Activated CD4-positive, CD25-positive, alpha-beta regulatory T cell treated with anti-CD3 and anti-CD28 coated beads, Interleukin-2, amount 50 U/mL, for 16 hours (primary cell): ENCODE results near the gene RPL27.
"Not testable (repeated sequence)": the region's sequence is repeated elsewhere in the genome, so short reads cannot be mapped to it uniquely, and the experiment has no call there.

Experiments used
- DNase-seq: peaks from one replicate; pipeline ENCODE4 v3.0.0-alpha.2; 2020; ENCODE audit warnings: low read depth, low spot score

The RPL27 gene

GRCh38 chr17:42997984-42998938, at the start of gene RPL27:
RPL27 (plus strand) TSS chr17:42998419; CDS start chr17:42998751, 332 bp downstream.
- DNase-seq: peak; percentile 96

DNA sequence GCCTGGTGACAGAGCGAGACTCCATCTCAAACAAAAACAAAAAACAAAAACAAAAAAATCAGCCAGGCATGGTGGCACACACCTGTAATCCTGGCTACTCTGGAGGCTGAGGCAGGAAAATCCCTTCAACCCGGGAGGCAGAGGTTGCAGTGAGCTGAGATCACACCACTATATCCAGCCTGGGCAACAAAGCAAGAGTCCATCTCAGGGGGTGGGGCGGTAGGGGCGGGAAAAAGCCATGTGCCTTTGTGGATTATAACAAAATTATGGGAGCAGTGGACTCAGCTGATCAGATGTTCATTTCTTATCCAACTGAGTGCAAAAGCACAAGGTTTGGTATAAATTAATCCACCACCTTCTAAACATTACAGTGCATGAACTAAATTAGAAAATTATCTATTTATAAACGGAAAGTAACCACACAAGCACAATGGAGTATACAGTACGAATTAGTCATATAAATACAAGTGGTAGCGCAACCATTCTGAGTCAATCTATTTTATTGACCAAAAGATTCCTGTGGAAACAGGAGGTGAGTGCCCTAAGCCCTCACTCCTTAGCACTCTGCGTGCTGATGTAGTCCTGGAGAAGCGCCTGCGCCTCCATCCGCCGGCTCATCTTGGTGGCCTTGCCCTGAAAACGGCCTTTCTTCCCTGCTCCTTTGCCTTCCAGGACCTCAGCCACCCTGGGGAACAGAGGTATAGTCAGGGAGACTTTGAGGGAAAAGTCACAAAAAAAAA, 48.0 kb upstream of the RPL27 start:
- DNase-seq: no peak

GRCh38 chr17:42953669-42954068, 44.5 kb upstream of the RPL27 start:
- DNase-seq: no peak

- DNase-seq: peak; percentile 85
These were observed 33.9 kb upstream of the RPL27 start, which contains the start of gene AARSD1 for GRCh38 chr17:42964161-42964932. AARSD1 (minus strand) TSS chr17:42964454; CDS start chr17:42964440, 14 bp downstream.

GRCh38 chr17:42967925-42968324, 30.3 kb upstream of the RPL27 start:
- DNase-seq: no peak

- DNase-seq: no peak
These were observed 29.1 kb upstream of the RPL27 start for GRCh38 chr17:42969001-42969581.

DNA sequence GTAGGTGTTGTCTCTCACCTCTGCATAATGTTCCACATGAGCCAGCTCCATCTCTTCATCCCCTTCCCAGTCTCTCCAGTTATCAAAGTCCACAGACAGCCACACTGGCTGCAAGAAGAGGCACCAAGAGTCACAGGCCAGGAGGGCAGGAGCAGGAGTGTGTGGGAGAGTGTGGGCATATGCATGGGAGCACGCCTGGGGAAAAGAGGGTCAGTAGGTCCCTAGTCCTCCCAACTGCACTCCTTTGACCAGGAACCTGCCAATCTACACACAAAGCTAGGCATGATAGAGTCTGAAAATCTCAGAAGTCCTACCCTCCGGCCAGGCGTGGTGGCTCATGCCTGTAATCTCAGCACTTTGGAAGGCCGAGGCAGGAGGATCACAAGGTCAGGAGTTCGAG, 26.6 kb upstream of the RPL27 start:
- DNase-seq: no peak

DNA sequence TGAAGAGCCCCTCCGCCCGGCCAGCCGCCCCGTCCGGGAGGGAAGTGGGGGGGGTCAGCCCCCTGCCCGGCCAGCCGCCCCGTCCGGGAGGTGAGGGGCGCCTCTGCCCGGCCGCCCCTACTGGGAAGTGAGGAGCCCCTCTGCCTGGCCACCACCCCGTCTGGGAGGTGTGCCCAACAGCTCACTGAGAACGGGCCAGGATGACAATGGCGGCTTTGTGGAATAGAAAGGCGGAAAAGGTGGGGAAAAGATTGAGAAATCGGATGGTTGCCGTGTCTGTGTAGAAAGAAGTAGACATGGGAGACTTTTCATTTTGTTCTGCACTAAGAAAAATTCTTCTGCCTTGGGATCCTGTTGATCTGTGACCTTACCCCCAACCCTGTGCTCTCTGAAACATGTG, 24.9 kb upstream of the RPL27 start:
- not testable (repeated sequence) for DNase-seq

GRCh38 chr17:42975265-42975664, 23.0 kb upstream of the RPL27 start:
- no peak for DNase-seq

- DNase-seq: not testable (repeated sequence)
These were observed 22.5 kb upstream of the RPL27 start for GRCh38 chr17:42975701-42976100.

- no peak for DNase-seq
These were observed 18.5 kb upstream of the RPL27 start, which contains the start of gene PTGES3L for GRCh38 chr17:42979511-42980273. PTGES3L (minus strand) TSS chr17:42980080; CDS start chr17:42980053, 27 bp downstream.

DNA sequence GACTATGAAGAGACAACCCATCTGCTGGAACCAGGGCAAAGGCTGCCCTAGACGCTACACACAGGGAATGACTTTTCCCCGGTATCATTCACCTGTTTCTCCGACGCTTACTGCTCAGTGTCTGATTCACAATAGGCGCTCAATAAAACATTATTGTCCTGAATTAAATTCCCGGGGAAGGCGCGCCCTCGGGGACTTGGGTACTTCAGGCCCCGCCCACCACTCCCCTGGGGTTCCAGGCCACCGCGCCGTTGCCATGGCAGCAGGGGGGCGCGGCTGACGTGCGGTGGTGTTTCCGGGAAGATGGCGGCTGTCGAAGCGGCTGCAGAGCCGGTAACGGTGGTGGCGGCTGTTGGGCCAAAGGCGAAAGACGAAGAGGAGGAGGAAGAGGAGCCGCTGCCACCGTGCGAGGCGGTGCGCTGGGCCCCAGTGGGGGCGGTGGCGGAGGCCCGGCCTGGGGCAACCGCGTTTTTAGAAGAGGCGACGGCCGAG, 17.9 kb upstream of the RPL27 start, which contains the start of gene RUNDC1:
Gene RUNDC1 (plus strand): TSS at position 292 of the 492 bp plus-strand sequence. CDS start 12 bp downstream, at position 304.
- DNase-seq: peak; percentile 83

DNA sequence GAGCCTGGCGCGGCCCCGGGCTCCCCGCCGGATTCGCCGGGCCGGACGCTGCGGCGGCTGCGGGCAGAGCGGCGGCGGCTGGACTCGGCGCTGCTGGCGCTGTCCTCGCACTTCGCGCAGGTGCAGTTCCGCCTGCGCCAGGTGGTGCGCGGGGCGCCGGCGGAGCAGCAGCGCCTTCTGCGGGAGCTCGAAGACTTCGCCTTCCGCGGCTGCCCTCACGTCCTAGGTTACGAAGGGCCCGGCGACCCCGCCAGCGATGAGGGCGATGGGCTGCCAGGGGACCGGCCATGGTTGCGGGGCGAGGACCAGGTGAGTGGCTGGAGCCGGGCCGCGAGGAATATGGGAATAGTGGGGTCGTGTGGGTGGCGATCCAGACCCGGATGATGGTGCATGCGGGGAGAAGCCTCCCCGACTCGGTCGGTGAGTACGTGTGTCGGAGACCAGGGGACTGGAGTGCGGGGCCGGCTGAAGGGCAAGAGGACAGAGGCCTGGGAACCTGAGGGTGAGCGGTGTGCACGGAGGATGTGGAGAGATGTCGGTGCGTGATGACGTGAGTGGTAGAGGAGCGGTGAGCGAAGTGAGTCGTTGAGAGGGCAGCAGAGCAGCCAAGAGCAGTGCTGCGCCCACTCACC, 17.3 kb upstream of the RPL27 start:
- peak; percentile 31 for DNase-seq

- DNase-seq: no peak
These were observed 16.0 kb upstream of the RPL27 start for GRCh38 chr17:42982266-42982665.

GRCh38 chr17:42985225-42985624, 13.0 kb upstream of the RPL27 start:
- DNase-seq: no peak

DNA sequence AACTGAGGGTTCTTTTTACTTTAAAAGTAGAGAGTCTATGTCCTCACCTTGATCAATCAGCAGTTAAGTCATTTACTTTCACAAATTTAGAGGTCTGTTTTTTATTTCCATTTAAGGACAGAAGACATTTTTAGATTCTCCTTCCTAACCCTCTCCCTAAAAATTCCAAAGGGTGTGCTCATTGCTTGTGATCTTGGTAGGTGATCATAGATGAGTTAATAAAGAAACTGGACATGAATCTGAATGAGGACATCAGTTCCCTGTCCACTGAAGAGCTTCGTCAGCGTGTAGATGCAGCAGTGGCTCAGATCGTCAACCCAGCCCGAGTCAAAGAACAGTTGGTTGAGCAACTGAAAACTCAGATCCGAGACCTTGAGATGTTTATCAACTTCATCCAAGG, 9.1 kb upstream of the RPL27 start:
- DNase-seq: no peak

DNA sequence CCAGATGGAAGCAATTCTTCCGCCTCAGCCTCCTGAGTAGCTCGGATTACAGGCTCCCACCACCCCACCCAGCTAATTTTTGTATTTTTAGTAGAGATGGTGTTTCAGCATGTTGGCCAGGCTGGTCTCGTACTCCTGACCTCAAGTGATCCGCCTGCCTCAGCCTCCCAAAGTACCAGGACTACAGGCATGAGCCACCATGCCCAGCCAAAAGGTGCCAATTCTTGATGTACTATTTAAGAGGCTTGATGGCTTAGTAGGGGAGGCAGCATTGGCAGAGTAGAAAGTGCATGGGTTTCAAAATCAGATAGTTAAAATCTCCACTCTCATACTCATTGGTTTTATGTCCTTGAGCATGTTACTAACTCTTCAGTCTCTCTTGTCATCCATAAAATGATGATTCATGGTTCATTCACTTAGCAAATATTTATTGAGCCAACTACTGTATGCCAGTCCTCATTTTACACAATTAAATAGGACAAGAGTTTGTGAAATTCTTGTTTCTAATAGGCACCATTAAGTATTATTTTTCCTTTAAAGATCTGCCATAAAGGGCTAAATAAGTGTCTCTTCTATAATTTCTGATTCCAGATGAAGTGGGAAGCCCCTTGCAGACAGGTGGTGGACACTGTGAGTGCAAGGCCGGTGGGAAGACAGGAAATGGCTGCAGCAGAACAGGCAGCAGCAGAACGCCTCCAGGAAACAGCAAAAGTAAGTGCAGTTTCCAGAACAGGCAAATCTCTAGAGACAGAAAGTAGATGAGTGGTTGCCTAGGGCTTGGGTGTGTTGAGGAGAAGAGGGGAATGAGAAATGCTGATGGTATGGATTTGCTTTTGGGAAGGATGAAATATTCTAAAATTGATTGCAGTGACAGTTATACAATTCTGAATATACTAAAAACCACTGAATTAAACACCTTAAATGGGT, 8.2 kb upstream of the RPL27 start:
- DNase-seq: no peak

GRCh38 chr17:42991471-42991870, 6.7 kb upstream of the RPL27 start:
- no peak for DNase-seq

GRCh38 chr17:42992872-42993271, 5.3 kb upstream of the RPL27 start:
- DNase-seq: no peak
